B cell (primary cell): ENCODE measurements around the gene RILP.

ENCODE experiments used
- EZH2 ChIP-seq: IDR thresholded peaks from 2 replicates; pipeline ENCODE4 v1.6.1; 2012; ENCODE audit warnings: borderline replicate concordance, low read depth, mild to moderate bottlenecking, moderate library complexity, low read length; ENCODE audit not compliant: insufficient read depth, poor library complexity, severe bottlenecking
- TF ChIP-seq, protein P1 (sequence below): fragments of 200-600 bp; IDR thresholded peaks from one replicate; pipeline ENCODE4 v1.8.0; 2022; ENCODE audit warnings: antibody characterized with exemption, mild to moderate bottlenecking

- TF ChIP-seq, protein P1, sequence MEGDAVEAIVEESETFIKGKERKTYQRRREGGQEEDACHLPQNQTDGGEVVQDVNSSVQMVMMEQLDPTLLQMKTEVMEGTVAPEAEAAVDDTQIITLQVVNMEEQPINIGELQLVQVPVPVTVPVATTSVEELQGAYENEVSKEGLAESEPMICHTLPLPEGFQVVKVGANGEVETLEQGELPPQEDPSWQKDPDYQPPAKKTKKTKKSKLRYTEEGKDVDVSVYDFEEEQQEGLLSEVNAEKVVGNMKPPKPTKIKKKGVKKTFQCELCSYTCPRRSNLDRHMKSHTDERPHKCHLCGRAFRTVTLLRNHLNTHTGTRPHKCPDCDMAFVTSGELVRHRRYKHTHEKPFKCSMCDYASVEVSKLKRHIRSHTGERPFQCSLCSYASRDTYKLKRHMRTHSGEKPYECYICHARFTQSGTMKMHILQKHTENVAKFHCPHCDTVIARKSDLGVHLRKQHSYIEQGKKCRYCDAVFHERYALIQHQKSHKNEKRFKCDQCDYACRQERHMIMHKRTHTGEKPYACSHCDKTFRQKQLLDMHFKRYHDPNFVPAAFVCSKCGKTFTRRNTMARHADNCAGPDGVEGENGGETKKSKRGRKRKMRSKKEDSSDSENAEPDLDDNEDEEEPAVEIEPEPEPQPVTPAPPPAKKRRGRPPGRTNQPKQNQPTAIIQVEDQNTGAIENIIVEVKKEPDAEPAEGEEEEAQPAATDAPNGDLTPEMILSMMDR = no peak
- no peak for TF ChIP-seq EZH2
These were observed 4.1 kb upstream of the RILP start for GRCh38 chr17:1653735-1654134.
